GM19238 (cell line): ENCODE results near the gene DENND2D.

Source experiments
- DNase-seq: peaks from one replicate; pipeline ENCODE4 v3.0.0; 2011; ENCODE audit warnings: low spot score; ENCODE audit not compliant: insufficient read length

The DENND2D gene, protein sequence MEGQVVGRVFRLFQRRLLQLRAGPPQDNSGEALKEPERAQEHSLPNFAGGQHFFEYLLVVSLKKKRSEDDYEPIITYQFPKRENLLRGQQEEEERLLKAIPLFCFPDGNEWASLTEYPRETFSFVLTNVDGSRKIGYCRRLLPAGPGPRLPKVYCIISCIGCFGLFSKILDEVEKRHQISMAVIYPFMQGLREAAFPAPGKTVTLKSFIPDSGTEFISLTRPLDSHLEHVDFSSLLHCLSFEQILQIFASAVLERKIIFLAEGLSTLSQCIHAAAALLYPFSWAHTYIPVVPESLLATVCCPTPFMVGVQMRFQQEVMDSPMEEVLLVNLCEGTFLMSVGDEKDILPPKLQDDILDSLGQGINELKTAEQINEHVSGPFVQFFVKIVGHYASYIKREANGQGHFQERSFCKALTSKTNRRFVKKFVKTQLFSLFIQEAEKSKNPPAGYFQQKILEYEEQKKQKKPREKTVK

GRCh38 chr1:111199881-111200801 lies at the start of gene DENND2D:
Gene DENND2D (minus strand): TSS chr1:111200646. CDS start chr1:111200459, 187 bp downstream.
- DNase-seq = no peak

GRCh38 chr1:111249960-111250359 lies 49.5 kb upstream of the DENND2D start:
- no peak for DNase-seq

DNA sequence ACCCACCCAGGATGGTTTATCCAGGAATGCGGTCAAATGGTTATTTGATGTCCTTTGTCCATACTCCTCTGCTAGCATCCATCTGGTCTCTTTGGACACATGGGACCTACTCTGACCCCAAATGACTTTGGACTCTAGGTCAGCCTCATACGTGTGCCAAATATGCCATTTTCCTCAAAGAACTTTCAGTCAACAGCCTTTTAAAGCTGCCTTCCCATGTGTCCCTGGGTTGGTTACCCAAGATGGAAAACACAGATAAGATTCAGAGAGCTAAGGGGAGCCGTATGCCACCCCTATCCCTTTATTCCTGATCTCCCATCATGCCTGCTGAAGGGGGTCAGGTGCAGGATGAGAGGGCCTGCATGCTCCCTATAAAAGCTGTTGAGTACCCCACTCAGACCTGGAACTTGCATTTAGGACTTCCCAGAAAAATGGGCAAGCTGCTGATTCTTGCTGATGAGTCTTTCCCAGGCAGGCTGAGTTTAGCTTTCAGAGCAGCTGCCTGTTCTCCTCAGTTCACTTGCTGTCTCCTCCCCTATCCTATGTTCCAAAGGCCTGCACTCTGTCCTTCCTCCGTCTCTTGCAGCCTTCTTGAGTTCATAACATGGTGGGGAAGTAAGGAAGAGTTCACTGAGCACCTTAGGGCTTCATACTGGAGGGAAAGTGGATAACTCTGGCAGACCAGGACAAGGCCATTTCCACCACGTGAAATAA lies 46.8 kb upstream of the DENND2D start:
- DNase-seq = no peak

DNA sequence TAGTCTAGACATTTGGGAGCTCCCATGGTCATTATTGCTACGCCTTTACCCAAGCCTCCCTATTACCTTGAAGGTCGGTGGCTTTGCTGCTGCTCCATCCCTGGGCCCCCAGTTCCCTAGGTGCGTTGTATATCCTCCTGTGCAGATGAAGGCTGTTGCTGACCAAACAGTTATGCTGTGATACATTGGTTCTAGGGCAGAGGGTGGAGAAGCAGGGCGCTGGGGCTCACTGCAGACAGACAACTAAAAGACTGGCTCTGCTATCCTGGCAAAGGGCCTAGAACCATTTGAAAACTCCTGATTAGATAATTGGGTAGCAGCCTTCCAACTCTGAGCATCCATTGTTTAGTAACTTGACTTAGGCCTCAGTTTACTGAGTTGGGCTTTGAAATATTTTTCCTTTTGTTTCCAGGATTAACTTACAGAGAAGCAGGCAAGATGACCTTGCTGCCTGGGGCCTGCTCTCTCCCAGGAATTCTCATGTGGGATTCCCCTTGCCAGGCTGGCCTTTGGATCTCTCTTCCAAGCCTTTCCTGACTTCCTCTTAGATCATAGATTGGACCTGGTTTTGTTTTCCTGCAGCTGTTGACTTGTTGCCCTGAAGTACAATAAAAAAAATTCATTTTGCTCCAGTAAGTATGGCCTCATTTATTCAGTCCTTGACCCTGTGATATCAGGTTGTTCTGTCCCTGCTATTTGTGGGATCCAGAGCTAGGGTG lies 42.5 kb upstream of the DENND2D start:
- no peak for DNase-seq

GRCh38 chr1:111241797-111242196 lies 41.4 kb upstream of the DENND2D start:
- DNase-seq = no peak

DNA sequence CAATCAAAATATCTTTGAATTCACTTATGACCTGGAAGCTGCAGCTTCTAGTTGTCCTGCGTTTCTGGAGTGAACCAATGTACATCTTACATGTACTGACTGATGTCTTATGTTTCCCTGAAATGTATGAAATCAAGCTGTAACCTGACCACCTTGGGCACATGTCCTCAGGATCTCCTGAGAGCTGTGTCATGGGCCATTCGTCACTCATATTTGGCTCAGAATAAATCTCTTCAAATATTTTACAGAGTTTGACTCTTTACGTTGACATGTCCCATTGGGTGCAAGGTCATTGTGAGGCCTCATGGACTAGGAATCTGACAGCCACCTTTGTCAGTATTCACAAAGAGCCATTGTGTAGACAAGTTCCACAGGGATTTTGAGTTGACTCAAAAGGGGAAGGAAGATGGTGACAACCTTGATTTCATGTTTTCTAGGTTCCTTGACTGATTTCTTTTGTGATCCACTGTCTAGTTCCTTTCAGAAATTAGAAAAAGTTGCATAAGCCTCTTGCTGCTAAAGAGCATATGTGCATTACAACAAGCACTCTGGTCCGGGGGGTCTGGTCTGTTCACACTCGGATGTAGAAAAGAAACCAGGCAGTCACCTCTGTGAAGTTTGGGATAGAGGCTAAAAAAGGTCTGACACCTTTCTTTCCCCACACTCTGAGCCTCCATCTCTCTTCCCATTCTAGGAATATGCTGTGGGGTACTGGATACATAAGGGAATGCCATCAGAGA lies 37.8 kb upstream of the DENND2D start:
- no peak for DNase-seq

- DNase-seq = no peak
These were observed 36.4 kb upstream of the DENND2D start for GRCh38 chr1:111236806-111237205.

DNA sequence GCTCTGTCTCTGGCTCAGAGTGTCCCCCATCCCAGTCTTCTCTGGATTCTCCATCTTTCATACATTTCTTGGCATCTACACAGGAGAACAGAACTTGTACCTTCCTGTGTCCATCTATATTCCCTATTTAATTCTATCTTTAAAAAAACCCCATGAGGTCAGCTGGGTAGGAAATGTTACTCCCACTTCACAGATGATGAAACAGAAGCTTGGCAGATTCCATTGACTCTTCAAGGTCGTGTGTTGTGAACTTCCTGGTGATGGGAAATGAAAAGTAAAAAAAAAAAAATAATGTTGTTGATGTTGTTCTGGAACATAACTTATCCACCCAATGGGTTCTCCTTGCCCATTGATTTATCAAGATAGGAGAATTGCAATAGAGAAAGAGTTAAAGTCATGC lies 35.9 kb upstream of the DENND2D start:
- no peak for DNase-seq

- no peak for DNase-seq
These were observed 34.4 kb upstream of the DENND2D start for GRCh38 chr1:111234866-111235265.

DNA sequence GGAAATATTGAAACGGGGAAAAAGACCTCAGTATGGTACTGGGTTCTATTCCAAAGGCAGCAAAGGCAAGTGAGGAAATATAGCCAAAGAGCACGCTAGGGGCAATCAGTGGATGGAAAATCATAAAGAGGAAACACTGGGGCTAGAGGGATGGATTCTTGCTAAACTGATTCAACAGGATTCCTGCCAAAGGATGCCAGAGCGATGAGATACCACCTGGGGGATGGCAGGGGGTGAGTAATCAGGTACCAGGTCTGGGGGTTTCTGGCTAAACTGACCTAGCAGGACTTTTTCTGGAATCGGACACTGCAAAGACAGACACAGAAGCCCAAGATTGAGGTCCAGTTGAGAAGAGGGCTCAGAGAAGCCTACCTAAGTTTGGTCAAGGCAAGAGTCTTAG lies 33.8 kb upstream of the DENND2D start:
- DNase-seq = no peak

- DNase-seq = no peak
These were observed 31.7 kb upstream of the DENND2D start for GRCh38 chr1:111232134-111232533.

GRCh38 chr1:111228748-111229126 lies 28.3 kb upstream of the DENND2D start:
- no peak for DNase-seq

DNA sequence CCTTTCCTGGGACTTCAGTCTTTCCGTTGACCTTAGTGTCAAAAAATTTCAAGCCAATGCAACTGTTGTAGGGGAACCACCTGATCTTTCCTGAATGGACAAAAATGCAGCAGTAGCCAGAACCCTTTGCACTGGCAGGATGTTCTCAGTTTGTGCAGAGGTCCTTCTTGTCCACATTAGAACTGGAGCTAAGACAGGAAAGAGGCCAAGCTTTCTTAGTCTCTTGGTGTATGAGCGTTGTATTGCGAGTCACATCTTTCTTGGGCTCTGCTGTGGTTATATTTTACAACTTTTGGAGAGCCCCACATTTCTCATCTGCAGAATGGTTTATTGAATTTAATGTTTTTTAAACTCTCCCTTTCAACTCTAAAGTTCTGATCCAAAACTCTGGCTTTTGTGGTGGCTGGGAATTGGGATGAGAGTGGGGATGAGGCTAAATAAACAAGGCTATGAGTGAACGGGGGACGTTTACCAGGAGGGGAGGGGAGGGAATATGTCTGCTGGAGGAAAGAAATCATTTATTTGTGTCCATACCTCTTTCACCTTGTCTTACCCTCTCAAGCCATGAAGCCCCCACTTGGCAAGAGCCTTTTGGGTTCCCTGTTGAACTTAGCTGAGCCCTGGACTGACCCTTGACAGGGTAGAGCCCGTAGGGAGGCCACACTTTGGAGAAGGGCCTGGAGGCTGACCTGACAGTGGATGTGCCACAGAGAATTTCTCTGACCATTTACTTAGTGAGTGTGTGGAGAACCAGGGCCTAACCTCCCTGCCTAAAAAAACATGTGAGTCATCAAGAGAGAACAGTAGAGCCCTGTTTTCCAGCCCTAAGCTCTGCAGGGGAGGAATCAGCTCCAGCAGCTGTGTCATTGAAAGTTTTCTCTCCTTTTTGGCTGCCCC lies 27.7 kb upstream of the DENND2D start:
- DNase-seq = no peak

- DNase-seq = no peak
These were observed 27.0 kb upstream of the DENND2D start, which contains the start of gene CHI3L2 for GRCh38 chr1:111227434-111227833. Gene CHI3L2 (plus strand): TSS chr1:111227713. CDS start chr1:111227730, 17 bp downstream.

DNA sequence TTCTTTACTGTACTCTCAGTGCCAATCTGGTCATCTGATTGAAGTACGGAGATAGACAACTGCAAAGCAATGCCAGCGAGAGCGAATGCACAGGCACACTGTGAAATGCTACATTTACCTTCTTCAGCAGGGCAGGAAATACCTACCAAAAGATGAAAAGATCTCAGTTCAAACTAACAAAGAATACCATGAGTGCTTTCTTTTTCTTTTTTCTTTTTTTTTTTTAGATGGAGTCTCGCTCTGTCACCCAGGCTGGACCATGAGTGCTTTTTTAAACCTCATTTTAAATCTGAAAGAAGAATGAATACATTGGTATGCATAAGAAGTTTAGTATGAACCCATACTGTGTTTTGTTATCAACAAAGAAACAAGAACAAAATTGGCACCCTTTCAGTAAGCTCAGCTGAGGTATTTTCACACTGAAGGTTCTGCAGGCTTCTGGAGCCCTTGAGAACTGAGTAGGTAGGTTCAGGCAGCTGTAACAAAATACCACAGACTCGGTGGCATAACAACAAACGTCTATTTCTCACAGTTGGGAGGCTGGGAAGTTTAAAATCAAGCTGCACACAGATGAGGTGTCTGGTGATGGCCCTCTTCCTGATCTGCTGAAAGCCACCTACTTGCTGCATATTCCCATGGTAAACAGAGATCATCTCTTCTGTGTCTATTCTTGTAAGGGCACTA lies 25.4 kb upstream of the DENND2D start:
- no peak for DNase-seq

DNA sequence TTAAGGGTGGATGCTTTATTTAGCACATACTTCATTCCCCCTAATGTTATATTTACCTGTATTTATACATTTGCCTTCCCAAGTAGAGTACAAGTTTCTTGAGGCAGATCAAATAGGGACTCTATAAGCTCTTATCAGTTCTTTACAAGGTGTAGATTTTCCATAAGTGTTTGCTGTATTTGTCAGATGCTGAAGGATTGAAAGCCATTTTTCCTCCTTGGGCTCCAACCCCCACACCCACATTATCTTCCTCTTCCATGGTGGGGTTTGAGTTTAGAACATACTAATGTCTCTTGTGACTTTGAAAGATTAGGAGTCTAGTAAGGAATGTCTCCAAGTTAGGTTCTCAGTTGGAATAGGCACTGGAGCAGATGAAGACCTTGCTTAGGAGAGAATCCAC lies 24.6 kb upstream of the DENND2D start:
- no peak for DNase-seq

DNA sequence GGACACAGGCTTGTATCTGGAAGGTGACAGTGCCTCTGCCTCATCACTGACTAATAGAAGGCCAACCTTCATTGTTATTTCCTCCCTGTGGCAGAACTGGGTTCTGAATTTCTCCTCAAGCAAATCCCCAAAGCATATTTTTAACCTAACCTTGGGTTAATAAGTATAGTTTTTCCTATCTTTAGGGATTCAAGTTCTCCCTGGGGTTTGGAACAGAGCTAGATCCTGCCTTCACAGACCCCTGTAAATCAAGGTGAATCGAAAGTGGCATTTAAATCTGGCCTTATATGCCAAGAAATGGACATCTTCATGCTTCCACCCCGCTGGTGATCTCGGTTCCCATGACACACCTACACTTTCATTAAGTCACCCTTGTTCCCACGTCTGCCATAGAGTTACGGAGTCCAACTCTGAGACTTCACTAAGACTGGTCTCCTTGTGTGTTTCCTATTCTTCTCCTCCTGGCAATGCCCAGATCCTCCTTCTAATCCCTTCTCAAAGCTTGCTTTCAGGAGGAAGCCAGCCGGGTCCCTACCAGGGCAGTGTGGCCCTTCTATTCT lies 22.8 kb upstream of the DENND2D start:
- DNase-seq = no peak
